Uterus (tissue), 2 donors: Measurements from ENCODE around the gene NXPH1.

ENCODE experiments used
- CTCF ChIP-seq, 4 experiments: fragments of 200-600 bp in 2 of 4; fragments of 450-650 bp in 2 of 4; sonication (generic) in 2 of 4; IDR thresholded peaks; one replicate each; pipeline ENCODE4 v1.5.1; 2016 to 2019; ENCODE audit warnings: antibody characterized with exemption in 4 of 4, mild to moderate bottlenecking in 2 of 4, moderate library complexity in 1 of 4
- POLR2A ChIP-seq, 2 donors: fragments of 450-650 bp; IDR thresholded peaks; one replicate each; pipeline ENCODE4 v1.6.1; 2016; ENCODE audit warnings: antibody characterized with exemption in 2 of 2, mild to moderate bottlenecking in 1 of 2, moderate library complexity in 1 of 2

DNA sequence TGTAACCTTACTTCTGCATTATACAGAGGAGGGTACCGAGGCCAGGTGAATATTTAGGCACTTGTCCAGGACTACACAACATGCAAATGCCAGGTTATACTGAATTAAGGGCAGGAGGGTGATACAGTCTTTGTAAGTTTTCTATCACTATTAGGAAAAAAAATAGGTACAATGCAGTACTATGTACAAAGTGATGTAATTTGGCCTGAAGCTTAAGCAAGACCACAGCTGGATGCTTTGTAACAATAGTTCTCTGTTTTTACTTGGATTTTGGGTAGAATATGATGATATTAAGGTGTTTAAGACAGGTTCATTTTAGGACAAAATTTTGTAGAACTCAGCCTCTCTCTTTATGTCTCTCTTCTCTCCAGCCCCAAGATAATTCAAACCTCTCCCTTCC lies 2.8 kb upstream of the NXPH1 start:
- no peak for TF ChIP-seq CTCF (IDR thresholded peaks at IDR 0.05)
- no peak for TF ChIP-seq POLR2A (IDR thresholded peaks at IDR 0.05)
